K562 (cell line): ENCODE data around the gene RRAS. TPM values are rescaled to one million over a fixed set of nuclear protein-coding genes. Genes with fewer than 3 reads are reported as not detected.

Experiments
- EGR1 ChIP-seq: fragments of 450-650 bp; conservative IDR thresholded peaks from 2 replicates; pipeline ENCODE4 v1.6.1; 2017; ENCODE audit warnings: mild to moderate bottlenecking
- MAX ChIP-seq: sonication (generic); formaldehyde crosslinking; IDR thresholded peaks from 2 replicates; pipeline ENCODE4 v1.9.0; 2022; ENCODE audit warnings: mild to moderate bottlenecking, missing genetic modification reagents
- NEUROD1 ChIP-seq: fragments of 150-350 bp; IDR thresholded peaks from 2 replicates; pipeline ENCODE4 v1.6.1; 2014; ENCODE audit warnings: borderline replicate concordance, low read length, low read depth; ENCODE audit not compliant: partially characterized antibody
- RCOR1 ChIP-seq, 2 experiments: IDR thresholded peaks; 2 replicates each; pipeline ENCODE4 v1.6.1; 2012; ENCODE audit warnings: low read depth in 2 of 2, low read length in 2 of 2, borderline replicate concordance in 1 of 2, improper control_type of control experiment in 1 of 2
- SAP30 ChIP-seq: fragments of 200-600 bp; sonication (generic); IDR thresholded peaks from 2 replicates; pipeline ENCODE4 v1.6.1; 2012; ENCODE audit warnings: borderline replicate concordance, low read depth, mild to moderate bottlenecking, moderate library complexity, low read length, control low read depth, inconsistent platforms; ENCODE audit not compliant: insufficient read depth, poor library complexity, severe bottlenecking
- TAF1 ChIP-seq: IDR thresholded peaks from 2 replicates; pipeline ENCODE4 v1.6.1; 2011; ENCODE audit warnings: mild to moderate bottlenecking, low read length, moderate library complexity; ENCODE audit not compliant: insufficient read depth, control insufficient read depth, severe bottlenecking; ENCODE audit errors: extremely low read depth
- TGIF2 ChIP-seq: sonication (generic); formaldehyde crosslinking; IDR thresholded peaks from 2 replicates; pipeline ENCODE4 v1.8.1; 2022; ENCODE audit warnings: mild to moderate bottlenecking, missing genetic modification reagents, moderate library complexity
- U2AF1 ChIP-seq: fragments of 200-400 bp; formaldehyde crosslinking; optimal IDR thresholded peaks from 2 replicates; pipeline ENCODE3; 2017; ENCODE audit warnings: mild to moderate bottlenecking, low read depth, low read length, moderate library complexity
- ZBTB33 ChIP-seq: sonication (generic); formaldehyde crosslinking; IDR thresholded peaks from 2 replicates; pipeline ENCODE4 v1.8.1; 2023; ENCODE audit warnings: mild to moderate bottlenecking, missing genetic modification reagents
- ZBTB40 ChIP-seq, 2 experiments: fragments of 450-650 bp in 1 of 2; sonication (generic) in 1 of 2; formaldehyde crosslinking in 1 of 2; IDR thresholded peaks; 2 replicates each; pipeline versions ENCODE4 v1.7.1 to v1.9.0; 2016 to 2022; ENCODE audit warnings: inconsistent platforms in 1 of 2, mild to moderate bottlenecking in 1 of 2, missing genetic modification reagents in 1 of 2
- polyA plus RNA-seq, 8 experiments: library from polyadenylated mRNA; depleted of rRNA in 4 of 8; stranded (reverse) in 5 of 8; unstranded in 3 of 8; fragments of >200 nt; fragmentation: Nextera tagmentation in 2 of 8; fragmentation: Illumina TruSeq in 1 of 8; extraction: Ambion mirVana in 2 of 8; extraction: Trizol in 1 of 8; gene quantifications; 2 replicates each; pipeline versions ENCODE4 v1.2.1 to v1.2.3, GENCODE V29; 2011 to 2014; ENCODE audit warnings: inconsistent platforms in 1 of 8, missing spikeins in 1 of 8
- total RNA-seq, 7 experiments: library from RNA; depleted of rRNA in 6 of 7; stranded (reverse); fragments of >200 nt in 6 of 7; fragmentation: Illumina TruSeq in 2 of 7; extraction: Trizol in 2 of 7; gene quantifications; 2 replicates each; pipeline versions ENCODE4 v1.2.1 to v1.2.3, GENCODE V29; 2011 to 2021; ENCODE audit warnings: low replicate concordance in 1 of 7

Gene RRAS
- total and polyA plus RNA-seq, 9 of the 15 experiments (the other 6 are each of a cell fraction or from before 2014, with no cell fraction given), result 0.70 to 17.3 (median 8.2) TPM

- TF ChIP-seq TAF1 (peak; percentile 13), RCOR1 (IDR thresholded peaks at IDR 0.05; ENCODE audit: borderline replicate concordance in 1 of 2, low read depth in 2 of 2, low read length in 2 of 2) (no peak), MAX (CRISPR knock-in tag) (peak; percentile 43), ZBTB33 (CRISPR knock-in tag) (0 out of 2 replicates have a peak, but pooled peaks have one; percentile 20), TGIF2 (no peak), ZBTB40 (IDR thresholded peaks at IDR 0.05) (0 out of 2 replicates have a peak, but pooled peaks have one; percentile 25), ZBTB40 (CRISPR knock-in tag; IDR thresholded peaks at IDR 0.05) (no peak), NEUROD1 (no peak), EGR1 (0 out of 2 replicates have a peak, but pooled peaks have one; percentile 33), SAP30 (peak; percentile 33), U2AF1 (no peak)
Observed at GRCh38 chr19:49664171-49665035, 24.5 kb upstream of the RRAS start (continued).
